Colon (tissue), 2 donors: ENCODE measurements around the gene GFM1.

ENCODE experiments used
- FAIRE-seq: peaks from 2 replicates; lab custom pipeline; 2012; peaks lifted over from hg19 to GRCh38; lab: Jason Lieb, UNC
- donor health status: control.
- donor health status: control.

GFM1 gene

GRCh38 chr3:158644345-158644908 is at the start of gene GFM1:
Gene GFM1 (plus strand): TSS chr3:158644527. CDS start chr3:158644635, 108 bp downstream.
- no peak for FAIRE-seq

- FAIRE-seq = peak; percentile 33
Observed at GRCh38 chr3:158600787-158601186, 43.5 kb upstream of the GFM1 start.

- FAIRE-seq = no peak
Observed at GRCh38 chr3:158602227-158602626, 42.1 kb upstream of the GFM1 start.

DNA sequence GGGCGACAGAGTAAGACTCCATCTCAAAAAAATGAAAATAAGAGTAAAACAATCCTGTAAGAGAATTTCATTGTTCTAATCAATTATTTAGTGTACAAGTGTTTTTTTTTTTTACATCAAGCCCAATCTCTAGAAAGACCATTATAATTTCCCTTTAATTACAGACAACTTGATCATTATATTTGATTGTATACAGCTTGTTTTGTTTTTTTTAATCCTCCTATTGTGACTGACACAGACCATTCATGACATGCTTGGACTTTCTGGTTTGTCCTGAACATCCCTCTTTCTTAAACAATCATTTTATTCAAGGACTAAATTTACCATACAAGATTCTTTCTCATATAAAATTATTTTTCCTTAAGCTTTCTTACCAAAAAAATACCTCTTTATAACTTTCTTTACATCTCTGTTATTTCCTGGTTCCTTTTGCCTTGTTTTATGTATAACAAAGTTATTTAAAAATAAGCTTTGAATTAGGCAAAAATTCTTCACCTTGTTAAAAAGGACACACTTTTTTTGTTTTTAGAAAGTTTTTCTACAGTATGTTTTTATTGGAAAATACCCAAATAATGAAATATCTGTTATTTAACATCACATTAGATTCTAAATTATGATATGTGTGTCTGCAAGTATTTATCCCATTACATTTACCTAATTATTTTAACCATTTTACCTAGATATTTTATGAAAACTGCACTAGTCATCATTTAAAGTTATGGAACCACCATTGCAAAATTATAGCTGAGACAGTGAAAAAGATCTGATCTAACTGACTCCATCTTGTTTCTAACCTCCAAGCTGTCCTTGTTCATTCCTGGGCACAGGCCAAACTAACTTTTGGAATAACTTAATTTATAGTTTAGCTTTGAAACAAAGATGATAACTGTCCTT is 26.1 kb upstream of the GFM1 start:
- FAIRE-seq = no peak

DNA sequence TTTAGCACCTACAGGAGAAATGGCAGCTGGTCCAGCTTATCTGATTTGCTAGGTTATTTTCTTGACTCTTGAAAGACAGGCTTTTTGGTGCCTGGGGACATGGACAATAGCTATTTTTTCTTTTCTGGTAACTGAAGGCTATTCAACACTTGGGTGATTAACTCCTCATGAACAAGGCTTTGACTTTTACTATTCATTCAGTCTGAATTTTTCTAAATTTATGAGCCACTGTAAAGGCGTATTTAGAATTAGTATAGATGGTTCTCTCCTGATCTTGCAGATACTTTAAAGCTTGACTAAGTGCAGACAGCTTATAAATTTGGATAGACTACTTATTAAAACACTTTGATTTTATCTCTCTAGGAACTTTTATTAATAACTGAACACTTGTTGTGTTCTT is 18.4 kb upstream of the GFM1 start:
- FAIRE-seq = no peak

- no peak for FAIRE-seq
Observed at GRCh38 chr3:158631981-158632380, 12.3 kb upstream of the GFM1 start.

GRCh38 chr3:158640646-158641045 is 3.7 kb upstream of the GFM1 start:
- FAIRE-seq = no peak

DNA sequence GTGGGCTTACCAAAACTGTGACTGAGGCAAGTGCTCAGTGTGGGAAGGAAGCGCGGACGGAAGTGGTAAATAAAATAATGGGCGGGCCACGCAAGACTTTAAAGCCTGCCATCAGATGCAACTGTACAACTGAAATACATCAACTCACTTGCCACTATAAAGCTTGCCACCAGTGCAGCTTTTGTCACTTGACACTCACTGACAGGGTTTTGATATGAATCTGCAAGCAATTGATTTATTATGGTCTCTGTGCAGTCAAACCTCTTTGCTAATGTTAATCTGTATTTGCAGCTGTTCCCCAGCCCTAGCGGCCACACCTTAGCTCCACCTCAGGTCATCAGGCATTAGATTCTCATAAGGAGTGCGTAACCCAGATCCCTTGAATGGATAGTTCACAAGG is 2.3 kb upstream of the GFM1 start:
- no peak for FAIRE-seq

GRCh38 chr3:158642474-158643210 is 1.7 kb upstream of the GFM1 start:
- no peak for FAIRE-seq

DNA sequence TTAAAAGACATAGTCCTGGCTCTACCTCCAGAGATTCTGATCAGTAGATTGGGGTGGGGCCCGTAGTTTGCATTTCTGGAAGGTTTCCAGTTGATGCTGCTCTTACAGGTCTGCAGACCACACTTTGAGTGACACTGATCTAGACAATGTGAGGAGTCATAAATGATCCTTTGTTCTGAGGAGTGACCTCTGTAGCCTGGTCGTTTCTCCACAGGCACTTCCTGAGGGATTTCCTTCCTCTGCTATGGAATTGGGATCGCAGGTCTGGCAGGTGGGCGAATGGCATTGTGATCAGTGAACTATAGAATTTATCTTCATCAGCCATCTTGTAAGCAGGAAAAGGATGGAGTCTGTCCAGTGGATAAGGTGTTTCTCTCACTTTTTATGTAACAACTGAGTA is 5.5 kb downstream of the GFM1 start:
- no peak for FAIRE-seq

GRCh38 chr3:158651192-158651591 is 6.9 kb downstream of the GFM1 start:
- FAIRE-seq = no peak

GRCh38 chr3:158652463-158652862 is 8.1 kb downstream of the GFM1 start:
- no peak for FAIRE-seq

DNA sequence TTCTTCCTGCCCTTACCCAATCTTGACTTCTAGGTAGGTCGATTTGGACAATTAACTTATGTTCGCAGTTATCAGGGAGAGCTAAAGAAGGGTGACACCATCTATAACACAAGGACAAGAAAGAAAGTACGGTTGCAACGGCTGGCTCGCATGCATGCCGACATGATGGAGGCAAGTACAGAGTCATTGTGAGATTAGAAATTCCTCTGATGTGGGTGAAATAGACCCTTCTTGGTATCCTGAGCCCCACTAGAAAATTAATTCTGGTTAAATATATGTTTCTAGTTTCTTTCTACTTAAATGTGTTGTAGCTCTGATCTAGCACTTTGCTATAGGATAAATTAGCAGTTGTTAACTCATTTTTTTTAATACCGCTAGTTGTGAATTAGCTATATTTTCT is 14.6 kb downstream of the GFM1 start:
- FAIRE-seq = no peak

DNA sequence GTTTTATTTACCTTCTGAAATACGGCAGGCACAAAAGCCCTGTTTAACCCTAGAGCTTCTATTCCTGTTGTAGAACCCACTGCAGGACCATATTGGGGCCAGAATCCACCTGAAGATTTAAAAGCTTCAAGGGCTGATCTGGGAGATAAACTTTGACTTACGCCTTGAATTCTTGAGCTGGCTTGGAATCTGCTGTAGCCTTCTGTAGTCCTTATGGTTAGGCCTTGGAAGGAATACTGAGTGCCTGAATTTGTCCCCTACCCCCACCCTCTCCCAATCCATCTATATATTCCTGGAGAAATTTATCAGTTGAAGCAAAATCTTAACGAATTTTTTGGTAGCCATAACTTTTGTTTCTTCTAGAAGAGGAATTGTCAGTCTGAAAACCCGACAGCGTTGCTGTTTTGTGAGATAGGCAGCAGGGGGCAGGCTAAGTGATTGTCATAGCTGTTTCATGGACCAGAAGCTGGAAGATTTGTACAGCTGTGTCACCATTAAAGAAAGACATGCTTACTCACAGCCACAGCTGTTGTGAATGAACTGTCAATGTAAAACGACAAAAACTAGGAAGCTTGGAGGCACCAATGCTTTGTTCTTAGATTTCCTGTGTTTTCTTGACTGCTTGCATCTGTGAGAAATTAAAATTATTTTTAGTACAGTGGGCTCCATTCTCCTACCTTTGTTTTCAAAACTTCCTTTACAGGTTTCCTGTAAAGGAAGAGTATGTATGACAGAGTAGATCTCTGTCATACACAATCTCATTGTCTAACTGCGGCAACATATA is 15.3 kb downstream of the GFM1 start:
- FAIRE-seq = no peak

DNA sequence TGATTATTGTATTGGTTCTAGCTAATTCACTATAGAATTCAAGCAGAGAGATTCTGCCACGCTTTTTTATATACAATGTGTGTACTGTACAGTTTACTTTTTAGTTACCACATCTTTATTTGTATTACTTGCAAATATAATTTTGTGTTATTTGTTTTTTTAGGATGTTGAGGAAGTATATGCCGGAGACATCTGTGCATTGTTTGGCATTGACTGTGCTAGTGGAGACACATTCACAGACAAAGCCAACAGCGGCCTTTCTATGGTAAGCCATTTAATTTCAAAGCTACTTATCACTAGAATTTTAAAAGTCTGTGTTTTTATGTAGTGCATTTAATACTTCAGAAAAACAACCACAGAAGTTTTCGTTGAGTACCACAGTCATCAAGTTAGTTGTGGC is 16.4 kb downstream of the GFM1 start:
- FAIRE-seq = no peak

- no peak for FAIRE-seq
Observed at GRCh38 chr3:158663246-158663645, 18.9 kb downstream of the GFM1 start.

- FAIRE-seq = no peak
Observed at GRCh38 chr3:158663832-158664231, 19.5 kb downstream of the GFM1 start.

- FAIRE-seq = no peak
Observed at GRCh38 chr3:158666416-158666815, 22.1 kb downstream of the GFM1 start.

DNA sequence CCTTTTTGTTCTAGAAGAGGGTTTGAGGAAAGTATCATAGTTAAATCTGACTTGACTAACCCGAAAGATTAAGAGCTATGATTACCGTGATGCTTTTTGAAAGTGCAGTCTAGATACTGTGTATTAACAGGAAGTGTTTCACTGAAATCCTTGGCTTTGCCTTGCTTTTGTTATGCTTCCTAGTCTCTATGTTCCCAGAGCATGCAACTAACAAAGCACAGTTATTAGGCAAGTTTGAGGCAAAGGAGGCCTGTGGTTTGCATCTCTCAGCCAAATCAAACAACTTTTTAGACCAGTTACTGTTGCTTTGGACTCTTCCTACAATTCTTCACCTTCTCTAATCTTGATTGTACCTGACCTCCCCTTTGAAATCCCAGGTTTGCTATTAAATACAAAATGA is 24.2 kb downstream of the GFM1 start:
- FAIRE-seq = no peak

GRCh38 chr3:158671821-158672214 is 27.5 kb downstream of the GFM1 start:
- FAIRE-seq = no peak

GRCh38 chr3:158672215-158673176 is 28.2 kb downstream of the GFM1 start, which contains the start of gene LXN:
Gene LXN (minus strand): TSS chr3:158672648. CDS start chr3:158672478, 170 bp downstream.
- FAIRE-seq = no peak
